Upper lobe of left lung (tissue), 6 donors: Measurements from ENCODE around the gene TMEM239. TPM values are rescaled to one million over a fixed set of nuclear protein-coding genes. Genes with fewer than 3 reads are reported as not detected.

Experiments used
- ATAC-seq, 2 donors: fragments of 200-7000 bp; cut with Tn5 transposase; one replicate each; pipeline ENCODE4 v1.9.1; 2022; ENCODE audit warnings: mild to moderate bottlenecking in 2 of 2, moderate library complexity in 2 of 2; ENCODE audit not compliant: low FRiP score in 2 of 2
- DNase-seq, 2 donors: peaks; one replicate each; pipeline ENCODE4 v3.0.0-alpha.2; 2019 to 2020
- H3K27ac ChIP-seq, 4 donors: fragments of 200-600 bp; sonication (generic); one replicate each; pipeline ENCODE4 v1.5.1; 2016 to 2019
- H3K27me3 ChIP-seq, 4 donors: fragments of 200-600 bp; sonication (generic); one replicate each; pipeline ENCODE4 v1.5.1; 2017 to 2019
- H3K36me3 ChIP-seq, 4 donors: fragments of 200-600 bp; sonication (generic); one replicate each; pipeline ENCODE4 v1.5.1; 2016 to 2019
- H3K4me1 ChIP-seq, 4 donors: fragments of 200-600 bp; sonication (generic); one replicate each; pipeline ENCODE4 v1.5.1; 2018 to 2019
- H3K4me3 ChIP-seq, 4 donors: fragments of 200-600 bp; sonication (generic); one replicate each; pipeline ENCODE4 v1.5.1; 2017 to 2019; ENCODE audit warnings: mild to moderate bottlenecking in 2 of 4, moderate library complexity in 1 of 4
- H3K9me3 ChIP-seq, 4 donors: fragments of 200-600 bp; sonication (generic); one replicate each; pipeline ENCODE4 v1.5.1; 2018 to 2019
- EP300 ChIP-seq, 4 donors: sonication (generic); formaldehyde crosslinking; IDR thresholded peaks; one replicate each; pipeline ENCODE4 v1.5.1; 2017; ENCODE audit warnings: antibody characterized with exemption in 4 of 4, control low read depth in 2 of 4
- POLR2A ChIP-seq, 4 donors: fragments of 450-650 bp; IDR thresholded peaks; one replicate each; pipeline ENCODE4 v1.5.1; 2016 to 2017; ENCODE audit warnings: antibody characterized with exemption in 4 of 4, mild to moderate bottlenecking in 2 of 4
- POLR2AphosphoS5 ChIP-seq, 2 donors: sonication (generic); formaldehyde crosslinking; IDR thresholded peaks; one replicate each; pipeline ENCODE4 v1.5.1; 2017; ENCODE audit warnings: antibody characterized with exemption in 2 of 2
- WGBS, 2 donors: methylation state at CpG; one replicate each; pipeline ENCODE4 v1.1.5; 2017 to 2018; 5-methylcytosine and 5-hydroxymethylcytosine counted together
- total RNA-seq, 6 donors: library from RNA; depleted of rRNA in 4 of 6; stranded (reverse); fragments of >200 nt in 4 of 6; gene quantifications; one replicate each; pipeline versions ENCODE4 v1.1.0 to v1.2.1, GENCODE V29; 2016 to 2021
- TF ChIP-seq, protein P1 (sequence below), 6 experiments: fragments of 450-650 bp in 4 of 6; fragments of 200-600 bp in 2 of 6; sonication (generic) in 2 of 6; IDR thresholded peaks; one replicate each; pipeline ENCODE4 v1.5.1; 2016 to 2019; ENCODE audit warnings: antibody characterized with exemption in 6 of 6
- donor health status: DM: no; HTN: no; CAD: no; lungs with moderate emphysema.
- donor health status: DM: no; HTN: yes; CAD: no; lungs with severe emphysema.

The TMEM239 gene
- total RNA-seq, 6 donors from 2014 or later = not detected

GRCh38 chr20:2840967-2841531 is 24.9 kb downstream of the TMEM239 start:
- DNase-seq = peak; percentile 69 to 93

GRCh38 chr20:2845607-2846006 is 29.4 kb downstream of the TMEM239 start:
- DNase-seq (no peak), ATAC-seq (no peak)
- Histone ChIP-seq H3K4me3 (no peak overlapping the region), H3K36me3 (peaks cover 0 to 3% (median 0%) of the 10 kb centered on the region in 4 donors), H3K27ac (no peak overlapping the region), H3K4me1 (peaks cover 6 to 13% (median 8%) of the 10 kb centered on the region in 4 donors), H3K27me3 (no peaks in the 10 kb centered on the region), H3K9me3 (no peaks in the 10 kb centered on the region)
- 67 to 69% methylated on average over 2 of the region's 2 CpGs for WGBS, 2 donors
- TF ChIP-seq, protein P1, sequence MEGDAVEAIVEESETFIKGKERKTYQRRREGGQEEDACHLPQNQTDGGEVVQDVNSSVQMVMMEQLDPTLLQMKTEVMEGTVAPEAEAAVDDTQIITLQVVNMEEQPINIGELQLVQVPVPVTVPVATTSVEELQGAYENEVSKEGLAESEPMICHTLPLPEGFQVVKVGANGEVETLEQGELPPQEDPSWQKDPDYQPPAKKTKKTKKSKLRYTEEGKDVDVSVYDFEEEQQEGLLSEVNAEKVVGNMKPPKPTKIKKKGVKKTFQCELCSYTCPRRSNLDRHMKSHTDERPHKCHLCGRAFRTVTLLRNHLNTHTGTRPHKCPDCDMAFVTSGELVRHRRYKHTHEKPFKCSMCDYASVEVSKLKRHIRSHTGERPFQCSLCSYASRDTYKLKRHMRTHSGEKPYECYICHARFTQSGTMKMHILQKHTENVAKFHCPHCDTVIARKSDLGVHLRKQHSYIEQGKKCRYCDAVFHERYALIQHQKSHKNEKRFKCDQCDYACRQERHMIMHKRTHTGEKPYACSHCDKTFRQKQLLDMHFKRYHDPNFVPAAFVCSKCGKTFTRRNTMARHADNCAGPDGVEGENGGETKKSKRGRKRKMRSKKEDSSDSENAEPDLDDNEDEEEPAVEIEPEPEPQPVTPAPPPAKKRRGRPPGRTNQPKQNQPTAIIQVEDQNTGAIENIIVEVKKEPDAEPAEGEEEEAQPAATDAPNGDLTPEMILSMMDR (IDR thresholded peaks at IDR 0.05) = no peak
- no peak for TF ChIP-seq POLR2A (IDR thresholded peaks at IDR 0.05)
- no peak for TF ChIP-seq EP300 (IDR thresholded peaks at IDR 0.05)
- no peak for TF ChIP-seq POLR2AphosphoS5 (IDR thresholded peaks at IDR 0.05)

More at GRCh38 chr20:2840967-2841531, 24.9 kb downstream of the TMEM239 start:
- 8 to 10% methylated on average over 23 to 28 of the region's 33 CpGs for WGBS, 2 donors
- Histone ChIP-seq H3K36me3 (peaks cover 0 to 11% (median 2%) of the 10 kb centered on the region in 4 donors), H3K4me3 (peak overlapping the region; percentile 67 to 100 (median 94)), H3K4me1 (peaks cover 14 to 30% (median 19%) of the 10 kb centered on the region in 4 donors), H3K27me3 (no peaks in the 10 kb centered on the region), H3K27ac (peak overlapping the region; percentile 88 to 95 (median 92)), H3K9me3 (no peaks in the 10 kb centered on the region)
- ATAC-seq = peak; percentile 68 to 84
- TF ChIP-seq POLR2AphosphoS5 (IDR thresholded peaks at IDR 0.05) (peak in 1 of 2 donors; percentile 7), POLR2A (IDR thresholded peaks at IDR 0.05) (no peak)

- TF ChIP-seq EP300 (IDR thresholded peaks at IDR 0.05) (no peak), POLR2AphosphoS5 (IDR thresholded peaks at IDR 0.05) (no peak), POLR2A (IDR thresholded peaks at IDR 0.05) (no peak)
- Histone ChIP-seq H3K4me1 (peaks cover under 1 to 7% (median 2%) of the 10 kb centered on the region in 4 donors), H3K9me3 (no peaks in the 10 kb centered on the region), H3K4me3 (no peak overlapping the region), H3K36me3 (peaks cover 0 to 3% (median 0%) of the 10 kb centered on the region in 4 donors), H3K27me3 (no peaks in the 10 kb centered on the region), H3K27ac (no peak overlapping the region)
- no peak for DNase-seq
- ATAC-seq = no peak
- 68 to 71% methylated on average over 5 of the region's 5 CpGs for WGBS, 2 donors
These were observed 30.5 kb downstream of the TMEM239 start for GRCh38 chr20:2846698-2847097.

DNA sequence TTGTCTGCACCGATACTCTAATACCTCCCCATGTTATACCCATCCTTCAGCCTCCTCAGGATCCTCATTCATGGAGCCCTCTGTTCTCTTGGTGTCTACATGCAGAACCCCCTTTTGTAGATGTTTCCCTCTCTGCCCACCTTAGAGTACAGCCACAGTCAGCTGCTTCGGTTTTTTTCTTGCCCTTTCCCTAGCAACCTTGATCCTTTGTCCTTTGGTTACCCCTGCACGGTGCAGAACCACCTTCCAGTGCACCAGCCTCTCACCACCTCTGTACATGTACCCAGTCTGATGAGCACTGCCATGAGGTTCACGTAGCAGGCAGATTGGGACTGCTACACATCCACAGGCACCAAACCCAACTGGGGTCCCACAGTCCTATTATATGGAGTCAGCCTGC is 31.6 kb downstream of the TMEM239 start:
- no peak overlapping the region for H3K27ac ChIP-seq
- DNase-seq (no peak), ATAC-seq (no peak)

GRCh38 chr20:2849529-2849928 is 33.4 kb downstream of the TMEM239 start:
- H3K4me1 ChIP-seq = peaks cover 0 to 8% (median 2%) of the 10 kb centered on the region in 4 donors
- H3K4me3 ChIP-seq = no peak overlapping the region
- TF ChIP-seq, protein P1 (IDR thresholded peaks at IDR 0.05) = no peak
- TF ChIP-seq POLR2AphosphoS5 (IDR thresholded peaks at IDR 0.05) (no peak), POLR2A (IDR thresholded peaks at IDR 0.05) (no peak), EP300 (IDR thresholded peaks at IDR 0.05) (no peak)
- WGBS, 2 donors = 89 to 93% methylated on average over 4 of the region's 4 CpGs
- ATAC-seq (no peak), DNase-seq (no peak)
- H3K36me3 ChIP-seq = no peaks in the 10 kb centered on the region
- H3K27ac ChIP-seq = no peak overlapping the region
- no peaks in the 10 kb centered on the region for H3K9me3 ChIP-seq
- H3K27me3 ChIP-seq = no peaks in the 10 kb centered on the region

More for the DNA sequence above, 31.6 kb downstream of the TMEM239 start:
- Histone ChIP-seq H3K4me3 (no peak overlapping the region), H3K4me1 (peaks cover 0 to 8% (median 2%) of the 10 kb centered on the region in 4 donors), H3K9me3 (no peaks in the 10 kb centered on the region), H3K36me3 (peaks cover 0 to 3% (median 0%) of the 10 kb centered on the region in 4 donors), H3K27me3 (no peaks in the 10 kb centered on the region)
- TF ChIP-seq EP300 (IDR thresholded peaks at IDR 0.05) (no peak), POLR2AphosphoS5 (IDR thresholded peaks at IDR 0.05) (no peak), POLR2A (IDR thresholded peaks at IDR 0.05) (no peak)
- TF ChIP-seq, protein P1 (IDR thresholded peaks at IDR 0.05) = no peak
- 93 to 96% methylated on average over 4 of the region's 4 CpGs for WGBS, 2 donors
